H7 (cell line): Measurements from ENCODE around the gene APOE. TPM values are rescaled to one million over a fixed set of nuclear protein-coding genes. Genes with fewer than 3 reads are reported as not detected.

ENCODE experiments used
- DNase-seq: peaks from one replicate; pipeline ENCODE4 v3.0.0; 2012
- H3K27me3 ChIP-seq: 2 replicates; pipeline ENCODE4 v1.6.0; 2011; ENCODE audit warnings: mild to moderate bottlenecking, low read length; ENCODE audit not compliant: control insufficient read depth, insufficient read depth
- H3K36me3 ChIP-seq: replicated peaks from 2 replicates; pipeline ENCODE4 v1.5.1; 2011; ENCODE audit warnings: low read length; ENCODE audit not compliant: control insufficient read depth, insufficient read depth
- H3K4me3 ChIP-seq: 2 replicates; pipeline ENCODE4 v1.5.1; 2011; ENCODE audit warnings: low read depth, mild to moderate bottlenecking, control low read depth, low read length, moderate library complexity; ENCODE audit not compliant: insufficient read depth
- total RNA-seq: library from RNA; depleted of rRNA; stranded (reverse); fragments of >200 nt; shearing (Covaris generic); gene quantifications from 2 replicates; pipeline ENCODE4 v1.2.3, GENCODE V29; 2014

Gene APOE
- total RNA-seq, 1 experiment from 2014 or later, result 994 TPM

GRCh38 chr19:44947041-44947581 is 41.5 kb downstream of the APOE start:
- Histone ChIP-seq H3K27me3 (no peaks in the 10 kb centered on the region), H3K4me3 (no peak overlapping the region)
- DNase-seq, result no peak

GRCh38 chr19:44948237-44948636 is 42.6 kb downstream of the APOE start:
- no peaks in the 10 kb centered on the region for H3K36me3 ChIP-seq
- no peak for DNase-seq
- no peak overlapping the region for H3K4me3 ChIP-seq
- H3K27me3 ChIP-seq, result no peaks in the 10 kb centered on the region

More at GRCh38 chr19:44947041-44947581, 41.5 kb downstream of the APOE start:
- no peaks in the 10 kb centered on the region for H3K36me3 ChIP-seq

- no peak for DNase-seq
- H3K27me3 ChIP-seq, result no peaks in the 10 kb centered on the region
- no peak overlapping the region for H3K4me3 ChIP-seq
- no peaks in the 10 kb centered on the region; the same call in 1 of the 2 replicates for H3K36me3 ChIP-seq
Measured at GRCh38 chr19:44948763-44949374, 43.3 kb downstream of the APOE start.

GRCh38 chr19:44949550-44949949 is 44.0 kb downstream of the APOE start:
- no peaks in the 10 kb centered on the region; the same call in 1 of the 2 replicates for H3K36me3 ChIP-seq
- no peak overlapping the region for H3K4me3 ChIP-seq
- DNase-seq, result no peak
- H3K27me3 ChIP-seq, result no peaks in the 10 kb centered on the region

DNA sequence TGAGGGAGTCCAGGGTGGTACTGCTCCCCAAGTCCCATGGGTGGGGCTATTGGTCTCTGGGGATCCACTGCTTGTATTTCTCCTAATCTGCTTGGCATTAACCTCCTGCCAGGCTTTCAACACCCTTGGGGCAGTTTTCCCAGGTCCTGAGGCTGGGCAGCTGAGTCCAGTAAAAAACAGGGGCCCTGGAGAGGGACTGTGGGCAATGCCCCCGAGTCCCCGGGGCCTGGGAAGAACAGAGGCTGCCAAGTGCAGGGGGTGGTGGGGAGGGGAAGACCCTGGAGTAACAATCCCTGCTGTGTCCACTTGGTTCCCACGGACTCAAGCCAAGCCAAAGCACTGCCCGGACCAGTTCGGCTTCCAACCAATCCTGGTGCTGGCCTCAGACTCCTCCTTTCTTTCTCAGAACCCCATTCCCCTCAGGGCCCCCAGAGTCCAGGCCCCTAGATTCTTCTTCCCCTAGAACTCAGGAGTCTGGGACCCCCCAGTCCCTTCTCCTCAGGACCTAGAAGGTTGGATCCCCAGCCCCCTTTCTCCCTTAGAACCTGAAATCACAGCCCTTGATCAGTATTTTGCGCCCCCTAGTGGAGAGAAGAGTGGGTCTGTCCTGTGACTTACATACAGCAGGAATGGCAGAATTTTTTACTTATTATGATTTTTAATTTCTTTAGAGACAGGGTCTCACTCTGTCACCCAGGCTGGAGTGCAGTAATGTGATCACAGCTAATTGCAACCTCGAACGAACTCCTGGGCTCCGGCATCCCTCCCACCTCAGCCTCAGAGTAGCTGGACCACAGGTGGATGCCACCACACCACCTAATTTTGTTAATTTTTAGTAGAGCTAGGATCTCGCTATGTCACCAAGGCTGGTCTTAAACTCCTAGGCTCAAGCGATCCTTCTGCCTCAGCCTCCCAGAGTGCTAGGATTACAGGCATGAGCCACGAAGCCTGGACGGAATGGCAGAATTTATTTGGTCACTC is 45.9 kb downstream of the APOE start:
- no peak overlapping the region for H3K4me3 ChIP-seq
- no peaks in the 10 kb centered on the region; the same call in 1 of the 2 replicates for H3K36me3 ChIP-seq
- peak; percentile 92 for DNase-seq
- H3K27me3 ChIP-seq, result no peaks in the 10 kb centered on the region

DNA sequence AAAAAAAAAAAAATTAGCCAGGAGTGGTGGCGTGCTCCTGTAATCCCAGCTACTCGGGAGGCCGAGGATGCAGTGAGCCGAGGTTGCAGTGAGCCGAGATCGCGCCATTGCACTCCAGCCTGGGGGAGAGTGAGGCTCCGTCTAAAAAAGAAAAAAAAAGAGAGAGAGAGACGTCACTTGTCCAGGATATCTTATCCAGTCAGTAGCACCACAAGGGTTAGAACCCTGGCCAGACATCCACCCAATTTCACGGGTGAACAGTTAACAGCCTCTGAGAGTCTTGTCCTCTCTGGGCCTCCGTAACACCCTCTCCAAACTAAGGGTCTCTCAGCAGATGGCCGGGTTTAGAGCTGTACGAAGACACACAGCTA is 48.7 kb downstream of the APOE start:
- DNase-seq, result no peak
- Histone ChIP-seq H3K27me3 (no peaks in the 10 kb centered on the region), H3K36me3 (no peaks in the 10 kb centered on the region; the same call in 1 of the 2 replicates), H3K4me3 (peak overlapping the region; percentile 98)

DNA sequence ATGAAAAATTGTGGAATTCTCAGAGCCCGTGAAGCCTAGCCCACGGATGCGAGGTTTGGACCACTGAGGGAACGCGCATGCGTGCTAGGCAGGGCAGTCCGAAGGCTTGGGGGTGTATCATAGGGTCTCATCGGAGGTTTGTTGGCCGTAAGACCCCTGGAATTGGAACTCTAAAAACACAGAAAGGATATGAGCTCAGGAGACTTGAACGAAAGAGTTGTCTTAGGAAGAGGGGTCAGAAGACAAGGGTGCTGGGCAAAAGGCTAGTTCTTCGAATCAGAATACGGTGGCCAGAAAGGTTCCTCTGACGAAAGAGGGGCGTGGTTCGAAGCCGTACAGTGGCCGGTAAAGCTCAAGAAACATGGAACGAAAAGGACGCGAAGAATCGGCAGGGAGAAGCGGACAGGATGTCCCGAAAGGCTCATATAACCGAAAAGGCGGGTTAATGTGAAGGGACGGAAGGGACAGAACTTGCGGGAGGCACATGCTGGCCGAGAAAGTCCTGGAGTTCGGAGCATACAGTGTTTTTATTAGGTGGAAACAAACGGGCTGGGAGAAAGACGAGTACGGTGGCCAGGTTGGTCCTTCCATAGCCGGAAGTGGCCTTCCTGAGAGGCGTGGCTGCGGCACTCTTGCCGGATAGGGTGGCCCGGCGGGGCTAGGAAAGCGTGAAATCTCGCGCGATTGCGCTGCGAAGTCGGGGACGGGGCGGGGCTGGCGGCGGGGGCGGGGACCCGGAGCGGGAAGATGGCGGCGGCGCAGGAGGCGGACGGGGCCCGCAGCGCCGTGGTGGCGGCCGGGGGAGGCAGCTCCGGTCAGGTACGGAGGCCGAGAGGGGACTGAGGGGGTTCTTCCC is 49.3 kb downstream of the APOE start, which contains the start of gene CLPTM1:
TSS of gene CLPTM1 (plus strand) at position 732 of the 856 bp plus-strand sequence. CDS start at position 748, 16 bp downstream.
- peak within 1 kb of the TSS; percentile 98 for H3K4me3 ChIP-seq
- H3K27me3 ChIP-seq, result no peaks in the 10 kb centered on the region
- peak; percentile 99 for DNase-seq
- no peaks in the 10 kb centered on the region; the same call in none of the 2 replicates for H3K36me3 ChIP-seq

DNA sequence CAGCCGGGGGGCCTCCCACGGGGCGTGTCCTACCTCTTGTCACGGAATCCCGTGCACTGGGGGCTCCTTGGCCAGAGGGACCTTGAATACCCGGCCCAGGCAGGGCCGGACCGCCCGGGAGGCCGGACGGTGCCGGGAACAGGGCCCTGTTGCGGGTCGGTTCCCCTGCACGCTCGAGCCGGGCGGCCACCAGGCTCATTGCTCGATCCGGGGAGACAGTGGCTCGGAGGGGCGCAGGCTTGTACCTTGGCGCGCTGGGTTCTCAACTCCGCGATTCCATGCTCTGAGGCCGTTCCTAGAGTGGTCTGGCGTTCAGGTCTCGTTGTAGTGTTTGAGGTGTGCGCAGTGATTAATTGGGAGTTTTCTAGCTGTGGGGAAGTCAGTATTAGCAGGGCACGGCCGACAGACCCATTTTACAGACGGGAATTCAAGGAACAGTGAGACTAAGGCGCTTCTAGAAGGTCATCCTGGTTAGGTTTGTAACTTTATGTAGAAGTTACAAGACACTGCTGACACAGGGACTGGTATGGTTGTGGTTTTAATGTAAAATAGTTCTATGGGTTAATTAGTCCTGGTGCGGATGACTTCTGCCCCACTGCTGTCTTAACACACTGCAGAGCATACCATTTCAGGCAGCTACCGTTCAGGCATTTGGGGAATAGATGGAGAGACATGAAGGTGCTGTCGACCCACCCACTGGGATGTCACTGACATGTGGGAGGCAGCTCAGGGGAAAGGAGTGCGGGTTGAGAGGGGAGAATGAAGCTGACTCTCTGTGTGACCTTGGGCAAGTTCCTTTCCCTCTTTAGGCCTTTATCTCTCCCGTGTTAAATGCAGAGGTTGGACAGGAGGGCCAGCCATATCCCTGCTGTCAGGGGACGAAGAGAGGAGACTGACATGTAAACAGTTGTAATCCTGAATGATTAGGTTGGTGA is 50.2 kb downstream of the APOE start:
- no peak for DNase-seq
- H3K27me3 ChIP-seq, result no peaks in the 10 kb centered on the region
- peaks cover 3% of the 10 kb centered on the region for H3K36me3 ChIP-seq
- H3K4me3 ChIP-seq, result peak overlapping the region; percentile 98

DNA sequence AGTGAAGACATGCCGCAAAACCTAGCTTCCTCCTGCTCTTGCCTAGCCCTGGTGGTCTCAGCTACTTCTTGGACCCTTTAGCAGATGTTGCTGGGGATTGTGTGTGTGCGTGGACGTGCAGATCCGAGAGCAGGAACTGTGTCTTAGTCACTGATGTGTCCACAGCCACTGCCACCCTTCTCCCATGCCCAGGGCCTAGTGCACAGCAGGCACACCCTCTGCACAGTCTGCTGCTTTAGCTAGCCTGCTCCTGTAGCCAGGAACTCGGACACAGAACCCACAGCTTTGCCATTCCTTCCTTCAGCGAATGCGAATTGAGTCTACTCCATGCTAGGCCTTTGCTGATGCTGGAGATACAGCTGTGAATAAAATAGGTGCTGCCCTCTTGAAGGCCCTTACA is 51.9 kb downstream of the APOE start:
- no peaks in the 10 kb centered on the region for H3K27me3 ChIP-seq

GRCh38 chr19:44958090-44958489 is 52.5 kb downstream of the APOE start:
- no peak overlapping the region for H3K4me3 ChIP-seq
- DNase-seq, result no peak
- no peaks in the 10 kb centered on the region for H3K27me3 ChIP-seq
- H3K36me3 ChIP-seq, result peaks cover 5% of the 10 kb centered on the region

More for the DNA sequence above, 51.9 kb downstream of the APOE start:
- Histone ChIP-seq H3K36me3 (peaks cover 5% of the 10 kb centered on the region), H3K4me3 (no peak overlapping the region)
- DNase-seq, result no peak
